ACC112 (cell line): ENCODE results near the gene IL1RL2.

Experiments used
- H2AFZ ChIP-seq: fragments of 200-600 bp; sonication (generic); one replicate; pipeline ENCODE4 v1.6.0; 2017; ENCODE audit warnings: antibody characterized with exemption, low read length; ENCODE audit not compliant: unreplicated experiment
- H3K27ac ChIP-seq: fragments of 200-600 bp; sonication (generic); 2 replicates; pipeline ENCODE4 v1.5.1; 2014; ENCODE audit warnings: low read depth, mild to moderate bottlenecking, antibody characterized with exemption, low read length, moderate library complexity
- H3K27me3 ChIP-seq: fragments of 200-600 bp; sonication (generic); 2 replicates; pipeline ENCODE4 v1.6.1; 2014; ENCODE audit warnings: mild to moderate bottlenecking, antibody characterized with exemption, low read length, moderate library complexity, mixed read lengths; ENCODE audit not compliant: insufficient read depth
- H3K36me3 ChIP-seq: fragments of 200-600 bp; sonication (generic); 2 replicates; pipeline ENCODE4 v1.6.1; 2016; ENCODE audit warnings: mild to moderate bottlenecking, antibody characterized with exemption, low read length, moderate library complexity, mixed read lengths; ENCODE audit not compliant: insufficient read depth
- H3K4me1 ChIP-seq: fragments of 200-600 bp; sonication (generic); one replicate; pipeline ENCODE4 v1.6.1; 2016; ENCODE audit warnings: low read length, mixed read lengths; ENCODE audit not compliant: insufficient read depth, unreplicated experiment, control insufficient read depth
- H3K4me3 ChIP-seq: fragments of 200-600 bp; sonication (generic); 2 replicates; pipeline ENCODE4 v1.5.1; 2014; ENCODE audit warnings: mild to moderate bottlenecking, low read depth, low read length
- H3K79me2 ChIP-seq: fragments of 200-600 bp; sonication (generic); one replicate; pipeline ENCODE4 v1.6.0; 2016; ENCODE audit warnings: low read length; ENCODE audit not compliant: control insufficient read depth, unreplicated experiment, insufficient read depth

Gene IL1RL2

DNA sequence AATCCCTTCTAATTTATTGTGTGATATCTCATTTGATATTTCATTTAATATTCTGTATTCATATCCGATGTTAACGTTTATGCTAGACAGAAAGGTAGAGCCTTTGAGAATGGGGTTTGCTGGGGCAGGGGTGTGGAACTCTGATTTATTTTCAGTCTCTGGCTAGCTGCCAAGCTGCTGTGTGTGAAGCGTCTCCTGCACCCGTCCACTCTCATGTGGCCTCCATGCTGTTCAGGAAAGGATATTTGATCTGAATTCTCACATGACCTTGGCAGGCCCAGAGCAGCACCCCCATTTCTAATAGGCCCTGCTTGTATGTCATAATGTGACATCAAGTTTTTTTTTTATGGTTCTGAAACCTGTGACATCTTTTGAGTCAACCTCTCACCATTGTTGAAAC lies 42.7 kb upstream of the IL1RL2 start:
- H3K36me3 ChIP-seq: peaks cover 49% of the 10 kb centered on the region
- no peaks in the 10 kb centered on the region for H3K27me3 ChIP-seq
- H3K27ac ChIP-seq: peak overlapping the region; percentile 94

DNA sequence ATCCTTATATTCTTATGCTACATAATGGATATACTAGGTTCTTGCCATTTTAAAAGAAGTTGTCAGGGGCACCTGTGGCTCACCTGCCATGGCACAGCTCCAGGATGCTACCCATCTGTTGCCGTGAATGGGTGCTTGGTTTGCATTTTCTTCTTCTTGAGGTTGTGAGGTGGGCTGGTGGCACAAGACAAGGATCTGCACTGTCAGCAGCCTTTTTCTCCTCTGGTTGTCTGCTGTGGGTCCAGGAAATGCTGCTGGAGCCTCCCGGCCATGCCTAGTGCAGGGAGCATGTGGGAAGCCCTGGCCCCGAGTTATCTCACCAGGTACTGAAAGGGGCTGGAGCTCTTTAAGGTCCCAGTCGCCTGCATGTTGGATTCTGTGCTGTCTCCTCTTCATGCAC lies 41.7 kb upstream of the IL1RL2 start:
- Histone ChIP-seq H3K27me3 (no peaks in the 10 kb centered on the region), H3K36me3 (peaks cover 49% of the 10 kb centered on the region), H2AFZ (no peak overlapping the region), H3K27ac (no peak overlapping the region), H3K4me3 (peak overlapping the region; percentile 88; the same call in 1 of the 2 replicates), H3K4me1 (peaks cover 60% of the 10 kb centered on the region), H3K79me2 (peaks cover 99% of the 10 kb centered on the region)

More for the DNA sequence above, 42.7 kb upstream of the IL1RL2 start:
- Histone ChIP-seq H3K4me3 (peak overlapping the region; percentile 88), H3K4me1 (peaks cover 64% of the 10 kb centered on the region), H2AFZ (no peak overlapping the region), H3K79me2 (peaks cover 99% of the 10 kb centered on the region)

DNA sequence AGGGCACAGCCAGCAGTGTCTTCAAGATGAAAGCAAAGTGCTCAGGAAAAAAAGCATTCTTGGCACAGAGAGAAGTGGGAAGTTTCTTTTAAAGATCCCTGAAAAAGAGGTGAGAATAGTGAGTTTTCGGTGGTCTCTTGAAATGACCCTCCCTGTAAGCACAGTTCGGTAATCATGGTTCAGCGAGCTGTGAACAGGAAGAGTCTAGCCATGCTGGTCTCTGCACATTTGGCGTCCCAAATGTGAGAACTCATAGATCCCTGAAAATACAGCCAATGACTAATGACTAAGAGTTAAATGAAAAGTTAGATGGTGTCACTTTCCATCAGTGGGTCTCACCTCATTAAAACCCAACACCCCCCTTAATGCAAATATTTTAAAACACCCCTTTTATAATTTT lies 40.9 kb upstream of the IL1RL2 start:
- no peak overlapping the region for H2AFZ ChIP-seq
- peaks cover 57% of the 10 kb centered on the region for H3K36me3 ChIP-seq
- H3K4me3 ChIP-seq: no peak overlapping the region
- peaks cover 99% of the 10 kb centered on the region for H3K79me2 ChIP-seq
- H3K27me3 ChIP-seq: no peaks in the 10 kb centered on the region
- peak overlapping the region; percentile 5; the same call in 1 of the 2 replicates for H3K27ac ChIP-seq
- H3K4me1 ChIP-seq: peaks cover 58% of the 10 kb centered on the region

DNA sequence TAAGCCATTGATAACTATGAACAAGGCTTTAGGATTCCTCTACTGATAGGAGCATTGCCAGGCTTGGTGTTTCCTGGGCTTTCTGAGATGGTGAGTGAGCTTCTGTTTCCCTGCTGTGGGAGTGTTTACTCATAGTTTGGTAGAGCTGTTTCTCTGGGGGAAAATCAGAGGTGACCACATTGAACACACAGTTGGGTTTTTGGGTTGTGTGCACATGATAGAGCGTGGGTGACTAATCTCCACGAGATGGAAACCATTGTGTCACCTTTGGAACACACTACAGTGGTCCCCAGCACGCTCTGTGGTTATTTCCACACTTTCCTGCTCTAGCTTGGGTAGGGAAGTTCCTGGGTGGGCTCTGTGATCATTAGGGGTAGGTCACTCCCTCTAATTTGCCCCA lies 38.9 kb upstream of the IL1RL2 start:
- H3K27me3 ChIP-seq: no peaks in the 10 kb centered on the region
- H3K27ac ChIP-seq: peak overlapping the region; percentile 88
- no peak overlapping the region for H2AFZ ChIP-seq
- peaks cover 60% of the 10 kb centered on the region for H3K36me3 ChIP-seq
- peaks cover 45% of the 10 kb centered on the region for H3K4me1 ChIP-seq
- H3K79me2 ChIP-seq: peaks cover 98% of the 10 kb centered on the region
- peak overlapping the region; percentile 3; the same call in 1 of the 2 replicates for H3K4me3 ChIP-seq

DNA sequence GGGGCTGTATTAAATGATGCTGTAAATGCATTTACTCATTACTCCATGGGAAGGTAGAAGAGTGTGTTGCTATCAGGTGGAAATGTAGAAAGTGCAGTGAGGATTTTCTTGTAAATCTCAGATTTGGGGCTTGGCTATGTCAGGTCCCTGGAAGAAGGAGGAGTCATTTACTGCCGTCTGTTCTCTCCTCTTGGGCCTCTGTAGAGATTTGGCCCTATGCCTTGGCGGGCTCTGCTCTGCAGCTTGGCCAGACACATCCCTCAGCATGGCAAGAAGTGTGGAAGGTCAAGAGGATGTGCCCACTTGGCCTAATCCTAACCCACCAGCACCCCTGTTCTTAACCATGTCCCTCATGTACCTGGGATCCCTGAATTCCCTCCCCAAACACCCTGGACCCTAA lies 37.6 kb upstream of the IL1RL2 start:
- no peak overlapping the region for H2AFZ ChIP-seq
- H3K79me2 ChIP-seq: peaks cover 98% of the 10 kb centered on the region
- H3K27me3 ChIP-seq: no peaks in the 10 kb centered on the region
- H3K36me3 ChIP-seq: peaks cover 62% of the 10 kb centered on the region
- no peak overlapping the region for H3K4me3 ChIP-seq
- peak overlapping the region; percentile 88 for H3K27ac ChIP-seq
- peaks cover 51% of the 10 kb centered on the region for H3K4me1 ChIP-seq

DNA sequence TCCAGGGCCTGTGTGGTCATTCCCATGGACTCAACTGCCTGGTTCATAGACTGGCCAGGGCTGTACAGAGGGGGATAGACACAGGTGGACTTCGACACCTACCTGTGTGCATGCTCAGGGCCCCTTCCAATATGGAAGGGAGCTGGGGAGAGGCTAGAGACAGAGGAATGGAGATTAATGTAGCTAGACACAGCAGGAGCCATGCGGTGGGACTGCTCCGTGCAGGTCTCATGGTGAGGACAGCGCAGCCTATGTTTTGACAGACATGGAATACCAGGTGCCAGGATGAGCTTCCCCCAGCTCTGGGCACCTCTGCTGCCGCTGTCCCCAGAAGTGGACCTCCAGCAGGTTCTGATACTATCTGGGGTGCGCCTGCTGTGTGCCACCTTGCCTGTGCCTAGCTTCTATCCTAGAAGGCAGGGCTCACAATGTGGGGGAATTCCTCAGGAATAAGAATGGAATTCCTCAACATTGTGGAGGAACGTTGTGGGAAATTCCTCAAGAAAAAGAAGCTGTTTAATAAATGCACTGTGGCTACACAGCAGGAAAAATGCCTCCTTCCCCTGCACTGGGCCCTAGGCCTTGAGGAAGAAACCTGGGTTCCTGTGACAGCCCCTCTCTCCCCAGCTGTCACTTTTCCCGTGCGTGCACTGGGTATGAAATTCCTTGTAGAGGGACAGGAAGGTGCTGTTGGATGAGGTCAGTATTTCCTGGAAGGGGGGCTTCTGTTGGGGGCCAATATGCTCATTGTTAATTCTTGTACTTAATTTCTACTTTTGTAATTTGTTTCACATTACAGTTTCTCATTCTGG lies 37.0 kb upstream of the IL1RL2 start:
- Histone ChIP-seq H3K4me1 (peaks cover 49% of the 10 kb centered on the region), H2AFZ (no peak overlapping the region), H3K36me3 (peaks cover 62% of the 10 kb centered on the region), H3K27ac (peak overlapping the region; percentile 88), H3K4me3 (no peak overlapping the region), H3K79me2 (peaks cover 98% of the 10 kb centered on the region), H3K27me3 (no peaks in the 10 kb centered on the region)

DNA sequence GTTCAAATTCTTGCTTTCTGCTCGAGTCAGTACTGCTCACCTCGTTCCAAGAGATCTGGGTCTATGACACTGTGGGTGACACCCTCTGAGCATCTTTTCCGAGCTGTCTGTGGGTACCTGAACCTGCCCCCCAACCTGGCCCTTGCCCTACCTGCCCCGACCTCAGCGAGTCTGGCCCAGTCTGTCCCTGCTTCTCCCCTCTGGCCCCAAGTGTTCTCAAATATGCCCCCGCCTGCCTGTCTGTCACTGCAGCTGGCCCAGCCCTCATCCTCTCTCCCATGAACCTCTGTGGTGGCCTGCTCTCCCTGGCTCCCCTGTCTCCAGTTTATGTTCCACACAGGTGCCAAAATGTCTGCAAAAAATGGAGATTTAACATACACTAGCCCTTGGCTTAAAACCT lies 32.5 kb upstream of the IL1RL2 start:
- Histone ChIP-seq H3K4me3 (no peak overlapping the region), H3K27ac (peak overlapping the region; percentile 84), H3K36me3 (peaks cover 58% of the 10 kb centered on the region), H3K4me1 (peaks cover 47% of the 10 kb centered on the region), H3K27me3 (no peaks in the 10 kb centered on the region), H2AFZ (no peak overlapping the region), H3K79me2 (peaks cover 79% of the 10 kb centered on the region)

DNA sequence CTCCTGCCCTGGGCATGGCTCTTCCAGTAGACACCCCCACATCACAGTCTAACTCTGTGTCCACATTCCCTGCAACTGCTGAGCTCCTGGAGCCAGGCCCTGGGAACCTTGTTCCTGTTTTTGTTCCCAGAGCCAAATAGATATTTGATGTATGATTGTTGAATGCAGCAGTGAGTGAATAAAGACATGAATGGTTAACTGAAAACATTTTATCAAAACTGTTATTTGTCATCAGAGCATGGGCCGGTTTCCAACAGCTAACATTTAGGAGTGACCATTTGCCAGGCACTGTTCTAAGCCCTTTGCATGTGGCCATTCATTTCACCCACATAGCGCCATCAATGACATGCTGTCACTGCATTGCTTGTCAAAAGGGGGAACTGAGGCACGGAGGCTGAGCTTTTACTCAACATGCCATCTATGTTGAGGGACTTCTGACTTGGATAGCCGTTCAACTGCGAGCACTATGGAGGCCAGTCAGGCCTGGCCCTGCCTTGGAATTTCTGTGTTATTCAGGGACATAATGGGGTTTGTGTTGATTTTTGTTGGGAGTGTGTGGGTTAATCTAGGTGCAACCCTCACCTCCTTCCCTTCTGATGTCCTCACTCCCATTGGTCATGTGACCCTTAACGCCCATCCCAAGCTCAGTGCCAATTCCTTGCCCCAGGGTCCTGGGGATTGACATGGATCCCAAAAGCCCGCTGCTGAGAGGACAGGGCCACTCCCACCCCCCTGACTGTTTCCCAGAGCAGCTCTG lies 31.7 kb upstream of the IL1RL2 start:
- no peak overlapping the region for H2AFZ ChIP-seq
- H3K27me3 ChIP-seq: no peaks in the 10 kb centered on the region
- peaks cover 44% of the 10 kb centered on the region for H3K4me1 ChIP-seq
- H3K36me3 ChIP-seq: peaks cover 65% of the 10 kb centered on the region
- H3K27ac ChIP-seq: peak overlapping the region; percentile 84
- H3K79me2 ChIP-seq: peaks cover 76% of the 10 kb centered on the region
- H3K4me3 ChIP-seq: no peak overlapping the region

DNA sequence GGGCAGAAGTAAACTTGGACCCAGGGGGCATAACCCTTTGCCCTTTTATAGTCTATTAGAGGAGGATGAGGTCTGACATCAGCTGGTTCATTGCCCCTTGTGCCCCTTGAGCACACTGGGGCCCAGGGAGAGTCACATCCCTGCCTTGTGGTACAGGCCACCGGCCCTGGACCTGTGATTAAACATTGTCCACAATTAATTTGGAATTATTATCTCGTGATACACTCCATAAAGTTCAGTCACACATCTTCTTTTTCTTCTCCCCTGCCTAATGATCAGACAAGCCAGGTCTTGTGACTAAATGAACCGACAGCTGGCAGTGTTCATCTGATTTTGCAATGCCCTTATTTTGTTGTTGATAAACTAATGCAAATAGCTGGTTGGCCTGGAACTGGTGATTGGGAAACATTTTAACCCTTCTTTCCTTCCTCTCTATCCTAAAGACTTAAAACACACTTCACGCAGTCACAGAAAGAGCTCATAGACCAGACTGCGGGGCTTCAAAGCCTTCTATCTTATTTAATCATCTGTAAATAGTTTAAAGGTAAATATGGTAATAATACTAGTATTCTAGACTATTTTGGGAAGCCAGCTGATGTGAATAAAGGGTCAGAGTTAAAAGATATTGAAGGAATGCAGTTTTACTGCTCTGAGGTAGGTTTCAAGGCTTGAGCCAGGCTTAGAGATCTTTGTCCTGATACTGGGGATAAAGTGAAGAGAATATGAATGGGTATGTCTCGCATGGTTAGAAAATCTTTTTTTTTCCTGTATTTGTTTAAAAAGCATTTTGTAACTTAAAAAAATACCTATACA lies 30.9 kb upstream of the IL1RL2 start:
- H3K79me2 ChIP-seq: peaks cover 75% of the 10 kb centered on the region
- H3K4me1 ChIP-seq: peaks cover 43% of the 10 kb centered on the region
- H3K27ac ChIP-seq: peak overlapping the region; percentile 84
- no peaks in the 10 kb centered on the region for H3K27me3 ChIP-seq
- H2AFZ ChIP-seq: no peak overlapping the region
- H3K4me3 ChIP-seq: no peak overlapping the region
- H3K36me3 ChIP-seq: peaks cover 65% of the 10 kb centered on the region

DNA sequence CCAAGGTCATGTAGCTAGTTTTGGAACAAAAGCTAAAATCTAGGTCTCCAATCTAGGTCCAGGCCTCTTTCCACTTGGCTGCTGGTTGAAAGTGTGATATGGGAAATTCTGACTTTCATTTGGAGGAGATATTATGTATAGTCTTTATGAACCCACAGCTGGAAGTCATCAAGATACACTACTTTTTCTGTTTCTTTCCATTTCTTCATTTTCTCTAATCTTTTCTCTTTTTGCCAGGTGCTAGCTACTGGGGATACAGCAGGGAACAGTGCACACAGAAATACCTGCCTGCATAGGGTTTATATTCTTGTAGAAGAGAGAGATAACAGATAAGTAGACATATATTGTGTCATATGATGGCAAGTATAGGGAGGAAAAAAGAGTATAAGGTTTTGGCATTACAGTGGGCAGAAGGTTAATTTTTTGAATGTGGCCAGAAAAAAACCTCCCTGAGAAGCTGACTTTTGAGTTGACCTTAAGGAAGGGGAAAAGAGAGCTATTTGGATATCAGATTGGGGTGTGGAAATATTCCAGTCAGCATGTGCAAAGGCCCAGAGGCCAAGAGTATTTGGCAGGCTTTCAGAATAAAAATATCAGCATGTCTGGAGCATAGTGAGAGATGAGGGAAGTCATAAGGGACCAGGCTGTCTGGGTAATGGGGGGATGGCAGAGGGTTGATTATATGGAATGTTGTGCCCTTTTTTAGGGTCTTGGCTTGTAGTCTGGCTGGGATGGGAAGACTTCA lies 28.6 kb upstream of the IL1RL2 start:
- H3K36me3 ChIP-seq: peaks cover 76% of the 10 kb centered on the region
- H3K27ac ChIP-seq: peak overlapping the region; percentile 84
- H2AFZ ChIP-seq: no peak overlapping the region
- no peaks in the 10 kb centered on the region for H3K27me3 ChIP-seq
- peaks cover 69% of the 10 kb centered on the region for H3K79me2 ChIP-seq
- H3K4me1 ChIP-seq: peaks cover 49% of the 10 kb centered on the region
- H3K4me3 ChIP-seq: no peak overlapping the region
